ENCODE measurements around the gene ASTN2. TPM values are rescaled to one million over a fixed set of nuclear protein-coding genes. Genes with fewer than 3 reads are reported as not detected.

ASTN2 gene
- total RNA-seq, 4 donors from 2014 or later: 0.97 to 4.7 (median 3.0) TPM

- intact Hi-C loops (cut with DNase I; ENCODE audit: low total_unique reads): no loop called here
- TF ChIP-seq POLR2A (IDR thresholded peaks at IDR 0.05): no peak
- no peak for TF ChIP-seq CTCF (IDR thresholded peaks at IDR 0.05)
- WGBS, 2 donors: 79 to 82% methylated on average over 7 of the region's 7 CpGs
Observed at GRCh38 chr9:117145811-117146490, 268.9 kb downstream of the ASTN2 start.

GRCh38 chr9:117145081-117145480 lies 269.8 kb downstream of the ASTN2 start:
- TF ChIP-seq POLR2A (IDR thresholded peaks at IDR 0.05) (no peak), CTCF (IDR thresholded peaks at IDR 0.05) (no peak)
- H3K4me3 ChIP-seq (ENCODE audit: low read depth, poor library complexity, severe bottlenecking): no peak overlapping the region
- intact Hi-C loops (cut with DNase I; ENCODE audit: low total_unique reads): no loop called here
- 77 to 84% methylated on average over 4 of the region's 4 CpGs for WGBS, 2 donors
- DNase-seq (ENCODE audit: low spot score in 2 of 2): no peak

More at GRCh38 chr9:117145811-117146490, 268.9 kb downstream of the ASTN2 start:
- H3K4me3 ChIP-seq (ENCODE audit: low read depth, poor library complexity, severe bottlenecking): no peak overlapping the region
- no peak for DNase-seq (ENCODE audit: low spot score in 2 of 2)

GRCh38 chr9:117138231-117138630 lies 276.6 kb downstream of the ASTN2 start:
- TF ChIP-seq CTCF (IDR thresholded peaks at IDR 0.05) (no peak), POLR2A (IDR thresholded peaks at IDR 0.05) (no peak)
- no peak overlapping the region for H3K4me3 ChIP-seq (ENCODE audit: low read depth, poor library complexity, severe bottlenecking)
- intact Hi-C loops (cut with DNase I; ENCODE audit: low total_unique reads): no loop called here
- WGBS, 2 donors: 30 to 38% methylated on average over 5 of the region's 5 CpGs
- no peak for DNase-seq (ENCODE audit: low spot score in 2 of 2)

GRCh38 chr9:117136461-117136860 lies 278.4 kb downstream of the ASTN2 start:
- WGBS, 2 donors: 46 to 70% methylated on average over 4 of the region's 4 CpGs

GRCh38 chr9:117135501-117136098 lies 279.3 kb downstream of the ASTN2 start:
- no peak overlapping the region for H3K4me3 ChIP-seq (ENCODE audit: low read depth, poor library complexity, severe bottlenecking)
- no peak for DNase-seq (ENCODE audit: low spot score in 2 of 2)
- TF ChIP-seq POLR2A (IDR thresholded peaks at IDR 0.05) (no peak), CTCF (IDR thresholded peaks at IDR 0.05) (no peak)
- 60 to 68% methylated on average over 5 of the region's 5 CpGs for WGBS, 2 donors
- intact Hi-C loops (cut with DNase I; ENCODE audit: low total_unique reads): no loop called here

More at GRCh38 chr9:117136461-117136860, 278.4 kb downstream of the ASTN2 start:
- DNase-seq (ENCODE audit: low spot score in 2 of 2): no peak
- H3K4me3 ChIP-seq (ENCODE audit: low read depth, poor library complexity, severe bottlenecking): no peak overlapping the region
- TF ChIP-seq POLR2A (IDR thresholded peaks at IDR 0.05) (no peak), CTCF (IDR thresholded peaks at IDR 0.05) (no peak)
- intact Hi-C loops (cut with DNase I; ENCODE audit: low total_unique reads): no loop called here

Data from lower leg skin (tissue), 4 donors.